GM20431 (cell line): ENCODE measurements around the gene CD200R1.

Experiments used
- in situ Hi-C: fragments of 300-500 bp; cut with MseI, MboI; formaldehyde crosslinking; loops from one replicate; pipeline ENCODE4 v1.15.0; 2020; ENCODE audit warnings: low sequenced_read_pairs; ENCODE audit not compliant: unreplicated experiment

CD200R1 gene

GRCh38 chr3:112900113-112900512, 74.8 kb downstream of the CD200R1 start:
- in situ Hi-C loops = no loop called here

GRCh38 chr3:112897791-112898190, 77.1 kb downstream of the CD200R1 start:
- in situ Hi-C loops = no loop called here

GRCh38 chr3:112894258-112894657, 80.6 kb downstream of the CD200R1 start:
- in situ Hi-C loops = no loop called here

GRCh38 chr3:112889357-112889756, 85.5 kb downstream of the CD200R1 start:
- in situ Hi-C loops = no loop called here

- in situ Hi-C loops = no loop called here
These were observed 86.4 kb downstream of the CD200R1 start for GRCh38 chr3:112888381-112889085.

GRCh38 chr3:112884678-112885290, 90.1 kb downstream of the CD200R1 start:
- in situ Hi-C loops = no loop called here

- in situ Hi-C loops = no loop called here
These were observed 93.0 kb downstream of the CD200R1 start for GRCh38 chr3:112881891-112882290.

- in situ Hi-C loops = no loop called here
These were observed 99.3 kb downstream of the CD200R1 start for GRCh38 chr3:112875561-112875960.

- in situ Hi-C loops = no loop called here
These were observed 100.2 kb downstream of the CD200R1 start for GRCh38 chr3:112874725-112875124.

- in situ Hi-C loops = no loop called here
These were observed 101.3 kb downstream of the CD200R1 start for GRCh38 chr3:112873632-112874031.

GRCh38 chr3:112871735-112872134, 103.2 kb downstream of the CD200R1 start:
- in situ Hi-C loops = no loop called here
